GM12878 (cell line): ENCODE measurements around the gene KRT24. TPM values are rescaled to one million over a fixed set of nuclear protein-coding genes. Genes with fewer than 3 reads are reported as not detected.

ENCODE experiments used
- ATAC-seq: fragments of 200-7000 bp; cut with Tn5 transposase; 3 replicates; pipeline ENCODE4 v1.9.1; 2020; ENCODE audit warnings: mild to moderate bottlenecking, moderate library complexity
- BruUV-seq: library from RNA; stranded (reverse); fragments of 400-500 nt; replicated peaks from 2 replicates; lab custom pipeline; 2021; lab: Mats Ljungman, UMichigan
- CTCF ChIA-PET: fragments of 300-600 bp; sonication (Branson Sonifier 250); formaldehyde crosslinking; extraction: SDS; loops from one replicate; lab custom pipeline; 2021; ENCODE audit warnings: inconsistent platforms; lab: Yijun Ruan, JAX
- POLR2A ChIA-PET: fragments of 350-600 bp; formaldehyde crosslinking; extraction: SDS; loops from one replicate; lab custom pipeline; 2021; ENCODE audit warnings: inconsistent platforms; lab: Charles Lee
- RAD21 ChIA-PET: fragments of 300-600 bp; sonication (Branson Sonifier 250); formaldehyde crosslinking; loops from one replicate; lab custom pipeline; 2023; ENCODE audit warnings: antibody characterized with exemption; ENCODE audit not compliant: unreplicated experiment; lab: Charles Lee
- SMC1A ChIA-PET: fragments of 300-600 bp; sonication (Branson Sonifier 250); formaldehyde crosslinking; loops from one replicate; lab custom pipeline; 2023; ENCODE audit not compliant: unreplicated experiment, uncharacterized antibody; lab: Charles Lee
- DNase-seq: peaks from one replicate; pipeline ENCODE4 v3.0.0-alpha.2; 2011; ENCODE audit warnings: low read depth, low spot score
- FAIRE-seq: peaks from 3 replicates; lab custom pipeline; 2011; peaks lifted over from hg19 to GRCh38; lab: Jason Lieb, UNC
- H2AFZ ChIP-seq: 2 replicates; pipeline ENCODE4 v1.6.0; 2011; ENCODE audit warnings: low read depth, low read length, control low read depth; ENCODE audit not compliant: control insufficient read depth
- H3K27ac ChIP-seq: 2 replicates; pipeline ENCODE4 v1.5.1; 2011; ENCODE audit warnings: control low read depth; ENCODE audit not compliant: control insufficient read depth, insufficient read depth
- H3K27me3 ChIP-seq, 2 experiments: replicated peaks in 1 of 2; 2 replicates each; pipeline versions ENCODE4 v1.6.0 to v1.6.1; 2011; ENCODE audit warnings: low read length in 1 of 2; ENCODE audit not compliant: control insufficient read depth in 2 of 2, insufficient read depth in 2 of 2
- H3K36me3 ChIP-seq, 2 experiments: 2 replicates each; pipeline ENCODE4 v1.5.1; 2011; ENCODE audit warnings: low read length in 1 of 2; ENCODE audit not compliant: control insufficient read depth in 2 of 2, insufficient read depth in 2 of 2
- H3K4me1 ChIP-seq: 2 replicates; pipeline ENCODE4 v1.6.1; 2011; ENCODE audit warnings: mild to moderate bottlenecking, low read length, moderate library complexity, mixed read lengths; ENCODE audit not compliant: control insufficient read depth, insufficient read depth
- H3K4me2 ChIP-seq: 2 replicates; pipeline ENCODE4 v1.6.0; 2011; ENCODE audit warnings: control low read depth; ENCODE audit not compliant: control insufficient read depth, insufficient read depth
- H3K4me3 ChIP-seq: fragments of 200-600 bp; sonication (generic); 2 replicates; pipeline ENCODE4 v1.5.1; 2016
- H3K79me2 ChIP-seq: 2 replicates; pipeline ENCODE4 v1.6.0; 2011; ENCODE audit warnings: low read length; ENCODE audit not compliant: control insufficient read depth, insufficient read depth
- H3K9ac ChIP-seq: 2 replicates; pipeline ENCODE4 v1.8.0; 2011; ENCODE audit warnings: low read length, control low read depth, mixed read lengths; ENCODE audit not compliant: control insufficient read depth, insufficient read depth
- H3K9me3 ChIP-seq: replicated peaks from 3 replicates; pipeline ENCODE4 v1.5.1; 2011; ENCODE audit warnings: mild to moderate bottlenecking, low read length; ENCODE audit not compliant: control insufficient read depth, insufficient read depth
- H4K20me1 ChIP-seq: 2 replicates; pipeline ENCODE4 v1.6.0; 2011; ENCODE audit not compliant: control insufficient read depth, insufficient read depth
- ATF7 ChIP-seq: fragments of 450-650 bp; IDR thresholded peaks from 2 replicates; pipeline ENCODE4 v1.6.1; 2016; ENCODE audit warnings: low read depth, mild to moderate bottlenecking
- CBFB ChIP-seq: IDR thresholded peaks from 2 replicates; pipeline ENCODE4 v1.6.1; 2016; ENCODE audit warnings: antibody characterized with exemption, low read depth
- ELK1 ChIP-seq: IDR thresholded peaks from 2 replicates; pipeline ENCODE4 v1.6.1; 2012; ENCODE audit warnings: low read depth, low read length, improper control_type of control experiment
- MYB ChIP-seq: fragments of 150-350 bp; IDR thresholded peaks from 2 replicates; pipeline ENCODE4 v1.6.1; 2014; ENCODE audit warnings: mild to moderate bottlenecking, low read depth, low read length, borderline replicate concordance
- NBN ChIP-seq: fragments of 450-650 bp; IDR thresholded peaks from 2 replicates; pipeline ENCODE4 v1.6.1; 2016
- PML ChIP-seq: IDR thresholded peaks from 2 replicates; pipeline ENCODE4 v1.6.1; 2012; ENCODE audit warnings: low read length, inconsistent platforms
- POU2F2 ChIP-seq: IDR thresholded peaks from 3 replicates; pipeline ENCODE4 v1.6.1; 2011; ENCODE audit warnings: low read depth, mild to moderate bottlenecking, low read length, borderline replicate concordance
- RELA ChIP-seq: fragments of 450-650 bp; IDR thresholded peaks from 2 replicates; pipeline ENCODE4 v1.8.0; 2014; ENCODE audit warnings: borderline replicate concordance; ENCODE audit not compliant: partially characterized antibody
- RFX5 ChIP-seq: IDR thresholded peaks from 2 replicates; pipeline ENCODE4 v1.6.1; 2011; ENCODE audit warnings: low read depth, low read length, improper control_type of control experiment
- SIX5 ChIP-seq: IDR thresholded peaks from 2 replicates; pipeline ENCODE4 v1.6.1; 2011; ENCODE audit warnings: mild to moderate bottlenecking, low read depth, low read length, moderate library complexity; ENCODE audit not compliant: severe bottlenecking
- SREBF1 ChIP-seq: IDR thresholded peaks from 2 replicates; pipeline ENCODE4 v1.6.1; 2012; ENCODE audit warnings: mild to moderate bottlenecking, low read length
- ZBTB11 ChIP-seq: fragments of 450-650 bp; formaldehyde crosslinking; IDR thresholded peaks from 2 replicates; pipeline ENCODE4 v1.5.0; 2022; ENCODE audit warnings: mild to moderate bottlenecking, missing genetic modification characterization
- WGBS: methylation state at CpG from one replicate; pipeline ENCODE4 v1.1.6; 2016; ENCODE audit warnings: low lambda C conversion rate; ENCODE audit not compliant: insufficient replicate concordance, insufficient coverage; ENCODE audit errors: missing lambda C conversion rate; 5-methylcytosine and 5-hydroxymethylcytosine counted together
- in situ Hi-C: fragments of 300-500 bp; cut with MboI; formaldehyde crosslinking; loops from 9 replicates; pipeline ENCODE4 v1.14.3; 2018; ENCODE audit warnings: mixed read lengths
- intact Hi-C: fragments of 100-400 bp; cut with micrococcal nuclease; formaldehyde crosslinking; loops from one replicate; pipeline ENCODE4 v1.14.2; 2022; ENCODE audit not compliant: unreplicated experiment
- polyA plus RNA-seq, 11 experiments: library from polyadenylated mRNA; depleted of rRNA in 4 of 11; unstranded in 6 of 11; stranded (reverse) in 5 of 11; fragments of >200 nt; fragmentation: Nextera tagmentation in 4 of 11; fragmentation: Illumina TruSeq in 1 of 11; extraction: Ambion mirVana in 4 of 11; extraction: Trizol in 1 of 11; gene quantifications; 1 replicate in 1 of 11; 2 replicates in 10 of 11; pipeline versions ENCODE4 v1.2.1 to v1.2.3, GENCODE V29; 2011 to 2016; ENCODE audit warnings: inconsistent platforms in 2 of 11, missing spikeins in 2 of 11, low read depth in 1 of 11
- total RNA-seq, 4 experiments: library from RNA; depleted of rRNA in 3 of 4; stranded (reverse); fragments of >200 nt in 3 of 4; fragmentation: Illumina TruSeq in 1 of 4; extraction: Trizol in 1 of 4; gene quantifications; 2 replicates each; pipeline versions ENCODE4 v1.2.1 to v1.2.3, GENCODE V29; 2013 to 2021

KRT24 gene
- total and polyA plus RNA-seq, 10 of the 15 experiments (the other 5 are each of a cell fraction or from before 2014, with no cell fraction given): not detected

- no peak for TF ChIP-seq ELK1
- TF ChIP-seq POU2F2: no peak
- TF ChIP-seq, all 136 proteins: peak for 0
These were observed 7.6 kb downstream of the KRT24 start (continued) for GRCh38 chr17:40695874-40696472.

GRCh38 chr17:40694584-40694983, 9.0 kb downstream of the KRT24 start:
- TF ChIP-seq ATF7: no peak
- no peak overlapping the region for H3K4me2 ChIP-seq
- H3K4me1 ChIP-seq: no peaks in the 10 kb centered on the region
- ChIA-PET POLR2A (no interaction called here), SMC1A (interaction anchor here (0.8 to 8.1 kb wide), 4 partner anchors 10 to 69 kb away, joined by 3 to 58 read pairs (median 4); no protein-coding TSS in a partner anchor), RAD21 (no interaction called here), CTCF (interaction anchor here (0.9 to 3.8 kb wide), 2 partner anchors 11 to 14 kb away, joined by 4 to 18 read pairs; no protein-coding TSS in a partner anchor)
- H3K27me3 ChIP-seq: no peaks in the 10 kb centered on the region; a peak in 1 of 4 replicates
- in situ Hi-C loops (no loop called here), intact Hi-C loops (no loop called here)
- H3K9me3 ChIP-seq: no peaks in the 10 kb centered on the region
- H3K9ac ChIP-seq: no peak overlapping the region
- ATAC-seq (no peak), FAIRE-seq (no peak), DNase-seq (no peak)
- H2AFZ ChIP-seq: no peak overlapping the region
- no peaks in the 10 kb centered on the region for H3K36me3 ChIP-seq
- H3K4me3 ChIP-seq: no peak overlapping the region
- BruUV-seq: no TSS peak
- H3K79me2 ChIP-seq: no peaks in the 10 kb centered on the region
- H3K27ac ChIP-seq: no peak overlapping the region
- H4K20me1 ChIP-seq: no peaks in the 10 kb centered on the region
- WGBS: 67% methylated on average over 9 of the region's 9 CpGs

DNA sequence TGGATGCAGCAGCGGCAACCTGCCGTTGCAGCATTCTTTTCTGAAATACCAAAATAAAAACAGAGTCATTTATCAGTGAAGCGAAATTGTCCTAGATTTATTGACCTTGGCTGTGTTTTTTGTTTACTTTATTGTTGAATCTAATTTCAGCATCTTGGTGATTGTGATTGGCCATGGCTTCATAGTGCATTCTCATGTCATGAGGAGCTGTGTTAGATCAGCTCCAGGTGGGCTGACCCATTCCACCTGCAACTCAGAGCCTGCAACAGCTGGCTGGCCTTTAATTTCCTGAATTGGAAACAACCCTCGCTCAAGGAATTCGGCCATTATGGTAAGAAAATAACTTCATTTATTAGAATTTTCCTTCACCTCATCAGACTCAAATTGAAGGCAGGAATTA, 16.4 kb downstream of the KRT24 start:
- RAD21 ChIA-PET: no interaction called here
- WGBS: 38% methylated on average over 5 of the region's 5 CpGs
- no peak for ATAC-seq

More for the DNA sequence above, 16.4 kb downstream of the KRT24 start:
- TF ChIP-seq POU2F2 (no peak), RFX5 (no peak), MYB (no peak), SREBF1 (no peak), SIX5 (no peak), RELA (no peak), NBN (no peak), CBFB (no peak), ZBTB11 (CRISPR knock-in tag) (no peak), PML (no peak)
- FAIRE-seq: no peak
- H3K4me2 ChIP-seq: no peak overlapping the region
- no peak overlapping the region for H3K27ac ChIP-seq
- no peaks in the 10 kb centered on the region for H3K36me3 ChIP-seq
- H3K9ac ChIP-seq: no peak overlapping the region
- ChIA-PET CTCF (no interaction called here), SMC1A (interaction anchor here (1.6 to 9.3 kb wide), 2 partner anchors 7 to 13 kb away, joined by 3 to 58 read pairs; no protein-coding TSS in a partner anchor), POLR2A (no interaction called here)
- in situ Hi-C loops: no loop called here
- no peaks in the 10 kb centered on the region for H3K79me2 ChIP-seq
- no peak overlapping the region for H3K4me3 ChIP-seq
- BruUV-seq: no TSS peak
- H3K9me3 ChIP-seq: no peaks in the 10 kb centered on the region
- H3K27me3 ChIP-seq: no peaks in the 10 kb centered on the region
- intact Hi-C loops: no loop called here
- H2AFZ ChIP-seq: no peak overlapping the region
- H3K4me1 ChIP-seq: no peaks in the 10 kb centered on the region
- no peaks in the 10 kb centered on the region for H4K20me1 ChIP-seq
- DNase-seq: no peak
